PC-3 (cell line): ENCODE measurements around the gene SNX19. TPM values are rescaled to one million over a fixed set of nuclear protein-coding genes. Genes with fewer than 3 reads are reported as not detected.

ENCODE experiments used
- ATAC-seq: fragments of 200-7000 bp; cut with Tn5 transposase; 2 replicates; pipeline ENCODE4 v1.9.1; 2020; ENCODE audit warnings: mild to moderate bottlenecking, moderate library complexity
- BruUV-seq: library from RNA; stranded (reverse); fragments of 400-500 nt; replicated peaks from 2 replicates; lab custom pipeline; 2021; lab: Mats Ljungman, UMichigan
- CTCF ChIA-PET: fragments of 300-600 bp; sonication (Branson Sonifier 250); formaldehyde crosslinking; loops from one replicate; lab custom pipeline; 2022; ENCODE audit warnings: antibody characterized with exemption; lab: Charles Lee
- POLR2A ChIA-PET: fragments of 300-600 bp; sonication (Branson Sonifier 250); formaldehyde crosslinking; loops from one replicate; lab custom pipeline; 2022; ENCODE audit warnings: antibody characterized with exemption; ENCODE audit not compliant: unreplicated experiment; lab: Charles Lee
- DNase-seq: peaks from one replicate; pipeline ENCODE4 v3.0.0-alpha.2; 2015
- H2AFZ ChIP-seq: fragments of 300-600 bp; sonication (generic); 2 replicates; pipeline ENCODE4 v1.6.0; 2016; ENCODE audit warnings: antibody characterized with exemption, low read length
- H3F3A ChIP-seq: fragments of 300-600 bp; sonication (generic); one replicate; pipeline ENCODE4 v1.6.0; 2017; ENCODE audit warnings: antibody characterized with exemption, low read length, control low read depth, mild to moderate bottlenecking; ENCODE audit not compliant: unreplicated experiment
- H3K27ac ChIP-seq: fragments of 300-600 bp; sonication (generic); 2 replicates; pipeline ENCODE4 v1.5.1; 2016; ENCODE audit warnings: mild to moderate bottlenecking, low read length
- H3K27me3 ChIP-seq: fragments of 300-600 bp; sonication (generic); 2 replicates; pipeline ENCODE4 v1.6.1; 2016; ENCODE audit warnings: low read length, mixed read lengths
- H3K36me3 ChIP-seq: fragments of 300-600 bp; sonication (generic); 2 replicates; pipeline ENCODE4 v1.6.1; 2016; ENCODE audit warnings: low read depth, mixed run types, low read length, mixed read lengths
- H3K4me1 ChIP-seq: fragments of 300-600 bp; sonication (generic); 2 replicates; pipeline ENCODE4 v1.5.1; 2016; ENCODE audit warnings: low read length; ENCODE audit not compliant: insufficient read depth
- H3K4me2 ChIP-seq: fragments of 300-600 bp; sonication (generic); 2 replicates; pipeline ENCODE4 v1.6.0; 2016; ENCODE audit warnings: low read length
- H3K4me3 ChIP-seq: fragments of 300-600 bp; sonication (generic); 2 replicates; pipeline ENCODE4 v1.5.1; 2016; ENCODE audit warnings: mild to moderate bottlenecking, low read length, mixed read lengths
- H3K79me2 ChIP-seq: fragments of 300-600 bp; sonication (generic); 2 replicates; pipeline ENCODE4 v1.6.1; 2017; ENCODE audit warnings: low read length, mixed read lengths
- H3K9ac ChIP-seq: fragments of 300-600 bp; sonication (generic); 2 replicates; pipeline ENCODE4 v1.6.0; 2016; ENCODE audit warnings: mild to moderate bottlenecking, low read length
- H3K9me2 ChIP-seq: fragments of 300-600 bp; sonication (generic); replicated peaks from 2 replicates; pipeline ENCODE4 v1.6.1; 2016; ENCODE audit warnings: mixed run types, low read length, mixed read lengths
- H3K9me3 ChIP-seq: fragments of 300-600 bp; sonication (generic); 2 replicates; pipeline ENCODE4 v1.6.1; 2016; ENCODE audit warnings: low read length, mixed read lengths
- H4K20me1 ChIP-seq: fragments of 300-600 bp; sonication (generic); 2 replicates; pipeline ENCODE4 v1.6.1; 2016; ENCODE audit warnings: low read length, mixed read lengths
- CTCF ChIP-seq: fragments of 300-600 bp; sonication (generic); conservative IDR thresholded peaks from 2 replicates; pipeline ENCODE4 v1.5.1; 2017; ENCODE audit warnings: antibody characterized with exemption, low read depth, mild to moderate bottlenecking, low read length
- EZH2 ChIP-seq: fragments of 300-600 bp; sonication (generic); IDR thresholded peaks from one replicate; pipeline ENCODE4 v1.6.1; 2017; ENCODE audit warnings: antibody characterized with exemption, mild to moderate bottlenecking, low read length; ENCODE audit not compliant: unreplicated experiment
- EZH2phosphoT487 ChIP-seq: fragments of 300-600 bp; sonication (generic); IDR thresholded peaks from 2 replicates; pipeline ENCODE4 v1.6.1; 2018; ENCODE audit warnings: mild to moderate bottlenecking, antibody characterized with exemption, low read length, borderline replicate concordance
- intact Hi-C: fragments of 100-400 bp; cut with micrococcal nuclease; formaldehyde crosslinking; loops from 2 replicates; pipeline ENCODE4 v1.9.0; 2023
- total RNA-seq: library from RNA; depleted of rRNA; stranded (reverse); fragments of >200 nt; gene quantifications from 2 replicates; pipeline ENCODE4 v1.2.3, GENCODE V29; 2014

The SNX19 gene
- total RNA-seq, 1 experiment from 2014 or later: 66.4 TPM

- no peak overlapping the region for H3K4me3 ChIP-seq
- no peak overlapping the region for H3K4me2 ChIP-seq
- peaks cover 17% of the 10 kb centered on the region for H3K36me3 ChIP-seq
- H3K27me3 ChIP-seq: no peaks in the 10 kb centered on the region
- POLR2A ChIA-PET: no interaction called here
- no peaks in the 10 kb centered on the region for H3K9me3 ChIP-seq
- no peaks in the 10 kb centered on the region for H4K20me1 ChIP-seq
- no peak overlapping the region for H2AFZ ChIP-seq
- H3F3A ChIP-seq: no peaks in the 10 kb centered on the region
- BruUV-seq: no TSS peak
- intact Hi-C loops: no loop called here
- DNase-seq (no peak), ATAC-seq (no peak)
- H3K27ac ChIP-seq: no peak overlapping the region
- CTCF ChIA-PET: no interaction called here
- no peaks in the 10 kb centered on the region for H3K9me2 ChIP-seq
- no peak for TF ChIP-seq EZH2phosphoT487
- H3K9ac ChIP-seq: no peak overlapping the region
- peaks cover 34% of the 10 kb centered on the region for H3K79me2 ChIP-seq
- peaks cover 30% of the 10 kb centered on the region for H3K4me1 ChIP-seq
Measured at GRCh38 chr11:130913268-130913667, 3.0 kb downstream of the SNX19 start.

GRCh38 chr11:130912552-130912951 lies 3.7 kb downstream of the SNX19 start:
- ChIA-PET POLR2A (no interaction called here), CTCF (no interaction called here)
- TF ChIP-seq CTCF (no peak), EZH2phosphoT487 (no peak)
- Histone ChIP-seq H3K9ac (no peak overlapping the region), H3K36me3 (peaks cover 20% of the 10 kb centered on the region), H3K9me2 (no peaks in the 10 kb centered on the region), H3F3A (no peaks in the 10 kb centered on the region), H3K79me2 (peaks cover 34% of the 10 kb centered on the region), H3K27me3 (no peaks in the 10 kb centered on the region), H3K4me1 (peaks cover 30% of the 10 kb centered on the region), H3K9me3 (no peaks in the 10 kb centered on the region), H4K20me1 (no peaks in the 10 kb centered on the region), H3K4me3 (no peak overlapping the region), H3K4me2 (no peak overlapping the region), H3K27ac (no peak overlapping the region), H2AFZ (no peak overlapping the region)
- DNase-seq (no peak), ATAC-seq (no peak)
- intact Hi-C loops: no loop called here
- no TSS peak for BruUV-seq

- peaks cover 26% of the 10 kb centered on the region for H3K4me1 ChIP-seq
- peaks cover 28% of the 10 kb centered on the region for H3K36me3 ChIP-seq
- ATAC-seq (no peak), DNase-seq (no peak)
- intact Hi-C loops: no loop called here
- no peak overlapping the region for H2AFZ ChIP-seq
- H3K27me3 ChIP-seq: no peaks in the 10 kb centered on the region
- no peaks in the 10 kb centered on the region for H3K9me3 ChIP-seq
- no TSS peak for BruUV-seq
- no peak overlapping the region for H3K4me3 ChIP-seq
- H3K9me2 ChIP-seq: no peaks in the 10 kb centered on the region
- H3K79me2 ChIP-seq: peaks cover 34% of the 10 kb centered on the region
- POLR2A ChIA-PET: no interaction called here
- no peak overlapping the region for H3K9ac ChIP-seq
- no peak for TF ChIP-seq CTCF
- no peak for TF ChIP-seq EZH2phosphoT487
- TF ChIP-seq EZH2: no peak
- no peak overlapping the region for H3K4me2 ChIP-seq
- no peaks in the 10 kb centered on the region for H3F3A ChIP-seq
- H4K20me1 ChIP-seq: no peaks in the 10 kb centered on the region
- H3K27ac ChIP-seq: no peak overlapping the region
- CTCF ChIA-PET: no interaction called here
Measured at GRCh38 chr11:130911306-130911705, 5.0 kb downstream of the SNX19 start.
